ENCODE data around the gene MYH15.

MYH15 gene

DNA sequence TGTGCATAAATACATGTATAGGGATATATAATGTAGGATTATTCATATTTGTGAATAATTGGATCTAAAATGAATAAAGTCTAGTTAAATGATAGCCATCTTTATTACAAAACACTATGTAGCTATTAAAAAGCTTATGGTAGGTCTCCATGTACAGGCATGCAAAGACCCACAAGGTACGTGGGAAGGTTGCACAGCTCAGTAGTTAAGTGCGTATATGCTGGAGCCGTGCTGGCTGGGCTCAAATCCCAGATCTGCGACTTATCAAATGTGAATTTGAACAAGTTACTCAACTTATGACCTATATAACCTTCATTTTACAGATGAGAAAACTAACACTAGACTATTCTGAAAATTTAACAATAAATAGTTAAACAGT, 100.6 kb downstream of the MYH15 start:
- DNase-seq, result no peak

DNA sequence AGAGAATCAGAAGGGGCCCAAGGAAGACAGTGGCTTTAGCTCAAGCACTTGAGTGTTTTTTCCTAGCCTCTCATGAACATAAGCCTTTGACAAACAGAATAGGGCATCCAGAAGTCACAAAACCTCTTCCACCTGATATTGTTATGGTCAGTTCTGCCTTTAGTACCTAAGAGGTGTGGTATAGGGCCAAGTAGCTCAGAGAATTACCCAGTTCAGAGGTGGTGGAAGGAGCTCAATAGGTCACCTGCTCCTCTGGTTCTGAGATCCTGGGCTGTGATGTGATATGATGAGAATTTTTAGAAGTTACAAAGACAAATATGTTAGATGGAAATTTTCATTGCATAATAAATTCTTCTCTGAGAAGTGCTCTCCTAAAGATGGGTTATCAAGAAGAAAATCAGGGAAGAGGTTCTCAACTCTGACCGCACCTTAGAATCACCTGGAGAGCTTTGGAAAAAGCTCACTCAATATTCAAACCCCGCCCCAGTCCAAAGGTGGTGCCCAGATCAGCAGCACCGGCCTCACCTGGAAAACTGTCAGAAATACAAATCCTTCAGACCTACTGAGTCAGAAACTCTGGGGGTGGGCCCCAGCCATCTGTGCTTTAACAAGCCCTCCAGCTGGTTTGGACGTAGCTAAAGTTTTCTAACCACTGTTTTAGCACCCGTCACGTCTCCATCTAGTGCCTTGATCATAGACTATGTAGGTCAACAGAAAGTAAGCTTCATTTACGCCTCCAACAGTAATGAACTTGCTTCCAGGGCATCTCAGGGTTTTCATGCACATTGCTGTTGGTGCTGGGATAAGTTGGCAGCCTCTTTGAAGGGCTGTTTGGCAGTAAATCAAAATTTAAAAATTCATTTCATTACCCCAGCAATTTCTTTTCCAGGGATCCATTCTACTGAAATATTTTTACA, 101.3 kb downstream of the MYH15 start:
- DNase-seq, result no peak

DNA sequence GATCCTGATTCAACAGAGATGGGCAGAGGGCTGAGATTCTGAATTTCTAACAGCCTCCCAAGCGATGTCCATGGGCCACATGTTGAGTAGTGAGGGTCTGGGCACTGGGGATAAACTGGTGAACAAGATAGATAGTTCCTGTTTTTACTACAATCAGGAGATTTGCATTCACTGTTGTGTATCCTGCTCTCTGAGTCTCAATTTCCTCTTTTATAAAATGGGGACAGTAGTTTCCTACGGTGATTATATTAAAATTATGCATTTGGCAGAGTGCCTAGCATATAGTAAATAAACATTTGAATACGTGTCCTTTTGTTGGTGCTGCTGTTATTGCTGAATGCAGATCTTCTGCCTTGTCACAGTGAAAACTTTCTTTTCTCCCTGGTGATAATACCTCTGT, 102.5 kb downstream of the MYH15 start:
- no peak for DNase-seq

- DNase-seq, result peak; percentile 11
These were observed 103.7 kb downstream of the MYH15 start for GRCh38 chr3:108406661-108407206.

DNA sequence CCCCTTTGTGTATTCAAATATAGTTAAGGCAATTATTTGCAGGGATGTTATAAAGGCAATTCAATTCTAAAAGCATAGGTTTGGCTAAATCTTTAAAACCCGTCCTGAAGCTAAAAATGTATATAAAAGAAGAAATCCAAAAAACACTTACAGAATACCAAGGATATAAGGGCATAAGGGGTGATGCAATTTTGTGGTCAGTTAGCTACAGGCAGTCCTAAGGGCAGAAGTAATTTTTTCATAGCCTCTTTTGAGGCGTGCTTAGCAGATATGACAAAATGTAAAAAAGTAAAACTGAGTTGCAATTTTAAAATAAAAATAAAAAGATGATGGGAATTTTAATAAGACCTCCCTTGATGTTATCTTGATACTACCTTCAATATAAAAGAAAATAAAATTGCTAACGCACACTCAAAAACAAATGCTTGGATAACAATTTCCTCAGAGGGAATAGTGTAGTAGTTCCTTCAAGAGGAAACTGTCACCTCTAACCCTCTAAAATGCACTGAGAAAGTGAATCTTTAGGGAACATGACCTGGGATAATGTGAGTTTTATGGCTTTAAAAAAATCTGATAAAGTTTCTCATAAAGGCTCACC, 104.2 kb downstream of the MYH15 start:
- no peak for DNase-seq

GRCh38 chr3:108404368-108404767, 106.0 kb downstream of the MYH15 start:
- no peak for DNase-seq

- no peak for DNase-seq
These were observed 106.6 kb downstream of the MYH15 start for GRCh38 chr3:108403686-108404345.

DNA sequence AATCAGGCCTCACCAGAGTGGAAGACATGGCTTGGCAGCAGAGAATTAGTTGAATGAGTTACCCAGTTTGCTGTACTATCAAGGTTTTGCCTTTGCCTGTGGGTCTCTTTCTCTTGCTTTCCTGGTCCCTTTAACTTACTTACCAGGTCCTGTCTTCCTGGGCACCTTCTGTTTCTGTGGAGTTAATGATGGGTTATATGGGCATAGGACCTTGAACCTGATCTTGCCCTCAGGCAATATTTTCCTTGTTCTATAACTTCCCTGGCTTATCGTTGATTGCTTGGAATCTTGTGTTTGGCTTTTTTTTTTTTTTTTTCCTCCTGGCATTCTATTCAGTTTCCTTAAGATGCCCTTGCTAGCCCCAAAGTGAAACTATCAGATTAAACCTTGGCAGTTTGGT, 107.2 kb downstream of the MYH15 start:
- DNase-seq, result no peak

GRCh38 chr3:108401836-108402235, 108.6 kb downstream of the MYH15 start:
- no peak for DNase-seq

DNA sequence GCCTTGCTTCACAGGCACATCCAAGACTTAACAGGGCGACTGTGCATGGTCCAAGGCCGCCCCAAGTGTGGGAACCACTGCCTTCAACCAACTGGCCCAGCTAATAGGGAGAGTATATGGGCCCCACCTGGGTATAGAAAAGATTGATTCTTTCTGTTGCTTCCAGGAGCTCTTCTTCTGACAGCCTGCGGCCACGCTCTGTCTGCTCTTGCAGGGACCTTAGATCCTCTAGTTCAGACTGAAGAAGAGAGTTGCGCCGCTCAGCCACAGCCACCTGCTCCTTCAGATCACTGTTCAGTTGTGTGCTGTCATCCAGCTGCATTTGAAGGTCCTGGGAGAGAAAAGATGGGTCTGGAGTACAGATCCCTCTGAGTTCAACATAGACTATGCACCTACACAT, 111.9 kb downstream of the MYH15 start:
- no peak for DNase-seq

- no peak for DNase-seq
These were observed 114.1 kb downstream of the MYH15 start for GRCh38 chr3:108396336-108396735.

- no peak for DNase-seq
These were observed 115.8 kb downstream of the MYH15 start for GRCh38 chr3:108394563-108394962.

DNA sequence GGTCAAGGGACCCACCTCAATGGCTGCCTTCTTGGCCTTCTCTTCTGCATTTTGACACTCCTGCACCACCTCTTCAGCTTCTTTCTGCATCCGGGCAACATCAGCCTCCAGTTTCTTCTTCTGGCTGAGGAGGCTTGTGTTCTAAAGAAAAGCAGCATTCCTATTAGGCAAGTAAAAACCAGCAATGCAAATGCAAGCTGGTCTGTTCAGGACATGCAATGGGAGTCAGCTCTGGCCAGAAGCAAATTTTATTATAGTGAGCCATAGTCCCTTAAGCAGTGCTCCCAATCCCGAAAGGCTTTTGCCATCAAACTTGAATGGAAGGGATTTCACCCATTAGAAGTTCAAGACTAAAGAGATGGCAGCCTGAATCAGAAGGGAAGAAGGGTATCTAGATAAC, 116.4 kb downstream of the MYH15 start:
- no peak for DNase-seq

DNA sequence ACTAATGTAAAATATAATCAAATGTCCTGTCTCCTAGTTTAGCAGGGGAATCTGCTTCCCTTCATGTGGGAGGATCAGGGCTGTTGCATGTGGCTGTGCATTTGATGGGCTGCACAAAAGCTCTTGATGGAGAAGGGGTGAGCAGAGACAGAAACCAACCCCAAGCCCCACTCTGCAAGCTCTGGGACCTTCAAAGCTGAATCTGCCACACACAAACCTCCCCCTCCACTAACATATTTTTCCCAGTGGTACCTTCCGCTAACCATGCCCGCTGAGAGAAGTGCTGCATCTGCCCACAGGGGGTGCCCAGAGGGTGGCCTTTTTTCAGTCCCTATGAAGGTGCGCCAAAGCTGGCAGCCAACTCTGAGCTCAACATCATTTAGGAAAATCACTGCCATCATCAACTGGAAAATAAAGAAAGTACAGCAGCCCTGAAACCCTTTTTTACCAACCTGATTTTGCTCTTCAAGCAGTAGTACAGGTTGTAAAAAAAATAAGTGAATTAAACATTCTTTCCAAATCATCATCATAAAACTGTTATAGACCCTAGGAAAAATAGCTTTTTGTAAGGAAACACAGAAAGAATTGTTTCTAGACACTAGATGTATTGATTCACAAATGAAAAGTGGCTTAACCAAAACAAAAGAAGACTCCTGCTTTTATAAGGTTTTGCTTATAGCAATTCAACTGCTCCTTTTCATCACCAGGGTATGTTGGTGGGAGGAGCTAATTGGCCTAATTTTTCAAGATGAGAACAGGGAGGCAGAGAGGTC, 117.1 kb downstream of the MYH15 start:
- no peak for DNase-seq

DNA sequence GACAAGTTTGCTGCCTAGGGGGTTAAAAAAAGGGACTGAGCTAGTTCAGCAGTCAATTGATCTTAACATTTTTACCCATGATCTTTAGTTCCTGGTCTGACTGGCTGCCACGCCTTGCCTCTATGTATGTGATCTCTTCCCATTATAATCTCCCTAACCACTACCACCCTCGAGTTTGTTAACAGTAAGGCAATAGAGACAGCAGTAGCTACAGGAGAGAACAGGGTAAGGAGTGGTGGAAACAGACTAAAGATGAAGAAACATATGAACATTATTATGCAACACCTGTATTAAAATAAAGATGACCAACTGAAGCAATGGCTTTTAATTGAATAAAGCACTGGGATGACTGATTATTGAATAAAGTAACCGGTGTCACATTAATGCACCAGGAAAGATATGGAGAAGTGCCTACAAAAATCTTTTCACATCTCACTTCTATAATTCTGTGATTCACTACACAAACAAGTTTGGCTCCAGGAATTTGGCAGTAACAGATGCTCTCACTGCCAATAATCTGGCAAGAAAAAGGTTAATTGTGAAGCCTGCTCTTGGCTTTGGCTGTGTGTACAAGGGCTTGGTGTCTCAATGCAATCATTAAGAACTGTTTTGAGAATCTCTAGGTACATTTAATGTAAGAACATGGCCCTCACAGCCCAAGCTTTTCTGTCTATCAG, 118.3 kb downstream of the MYH15 start:
- no peak for DNase-seq

DNA sequence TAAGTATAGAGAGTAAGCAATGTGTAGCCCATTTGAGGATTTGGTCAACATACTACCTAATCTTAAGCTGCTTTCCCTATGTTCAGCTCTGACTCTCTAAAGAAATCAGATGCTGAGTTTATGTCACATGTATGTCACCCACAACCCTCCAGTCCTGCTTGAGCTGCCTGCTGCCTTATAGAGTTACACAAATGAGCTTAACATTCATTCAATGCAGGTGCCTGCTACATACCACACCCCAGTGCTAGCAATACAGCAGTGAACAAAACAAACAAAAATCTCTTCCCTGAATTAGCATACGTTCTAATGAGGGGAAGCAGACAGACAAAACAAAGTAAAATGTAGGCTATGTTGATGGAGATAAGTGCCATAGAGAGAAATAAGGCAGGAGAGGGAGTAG, 121.0 kb downstream of the MYH15 start:
- DNase-seq, result no peak

DNA sequence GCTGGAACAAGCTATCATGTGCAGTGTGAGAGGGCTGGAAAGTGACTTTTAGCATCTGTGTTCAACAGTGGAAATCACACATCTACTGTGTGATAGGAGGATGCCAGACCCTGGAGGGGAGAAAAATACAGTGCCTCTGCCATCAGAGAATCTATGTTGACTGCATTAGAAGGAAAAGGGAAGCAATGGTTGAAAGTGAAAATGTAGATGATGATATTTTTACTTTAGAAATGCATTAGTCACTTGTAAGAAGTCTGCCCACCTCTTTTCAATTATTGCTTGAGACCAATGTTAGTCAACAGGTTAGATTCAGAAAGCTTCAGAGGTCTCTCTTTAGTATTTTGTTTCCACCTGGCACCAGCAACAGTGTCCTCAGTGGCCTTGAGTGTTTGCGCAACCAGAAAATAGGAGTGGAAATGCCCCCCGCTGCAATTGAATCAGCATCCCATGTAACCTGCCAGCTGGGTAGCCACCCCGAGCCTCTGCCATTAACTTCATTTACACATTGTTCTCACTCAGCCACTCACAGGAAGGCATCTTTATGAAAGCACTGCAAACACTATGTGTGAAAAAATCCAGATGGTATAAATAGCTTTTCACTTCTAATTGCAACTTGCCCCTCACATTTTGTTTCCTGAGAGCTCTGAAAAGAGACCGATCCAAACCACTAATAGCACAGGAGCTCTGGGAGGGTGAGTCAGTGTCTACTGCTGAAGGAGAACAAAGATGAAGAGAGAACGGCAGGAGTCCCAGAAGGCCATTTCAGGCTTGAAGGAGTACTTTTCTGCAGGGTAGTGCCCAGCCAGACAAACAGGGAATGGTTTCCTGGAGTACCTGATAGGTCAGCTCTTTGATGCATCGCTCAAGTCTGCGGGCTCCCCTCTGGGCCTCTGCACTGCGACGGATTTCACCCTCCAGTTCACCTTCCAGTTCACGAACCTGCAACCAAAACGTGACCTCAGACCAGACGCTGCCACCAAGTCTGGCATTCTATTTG, 122.0 kb downstream of the MYH15 start:
- no peak for DNase-seq

GRCh38 chr3:108387063-108387462, 123.3 kb downstream of the MYH15 start:
- no peak for DNase-seq

DNA sequence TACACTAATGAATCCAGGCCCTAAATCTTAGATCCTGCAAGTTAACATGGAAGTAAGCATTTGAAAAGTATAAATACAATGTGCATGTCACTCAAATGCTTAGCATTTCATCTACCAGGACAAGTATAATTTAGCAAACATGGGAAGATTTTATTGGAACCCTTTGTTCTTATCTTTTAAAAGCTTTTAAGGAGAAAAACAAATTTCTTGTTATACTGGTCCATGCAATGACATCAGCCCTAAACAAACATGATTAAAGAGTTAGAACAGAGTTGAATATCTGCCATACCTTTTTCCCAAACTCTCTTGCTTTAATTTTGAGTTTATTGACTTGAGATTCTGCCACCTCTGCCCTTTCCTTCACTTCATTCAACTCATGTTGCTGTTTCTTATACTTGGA, 127.1 kb downstream of the MYH15 start:
- DNase-seq, result no peak

GRCh38 chr3:108381529-108382140, 128.8 kb downstream of the MYH15 start:
- no peak for DNase-seq

Data from NCI-H2029 treated with DMSO at 0.1 percent for 48 hours (cell line).